Effector memory CD4-positive, alpha-beta T cell (primary cell): ENCODE results near the gene FADS1.

Source experiments
- DNase-seq, 3 donors: peaks; one replicate each; pipeline ENCODE4 v3.0.0-alpha.2; 2020
- H3K27ac ChIP-seq: 2 replicates; pipeline ENCODE4 v1.7.0; 2013; ENCODE audit warnings: mild to moderate bottlenecking, low read length, moderate library complexity; ENCODE audit not compliant: insufficient read depth, poor library complexity, severe bottlenecking
- H3K27me3 ChIP-seq: replicated peaks from 2 replicates; pipeline ENCODE4 v1.7.0; 2013; ENCODE audit warnings: mild to moderate bottlenecking, low read length; ENCODE audit not compliant: insufficient read depth, control insufficient read depth, poor library complexity, severe bottlenecking
- H3K36me3 ChIP-seq: 2 replicates; pipeline ENCODE4 v1.7.0; 2013; ENCODE audit warnings: mild to moderate bottlenecking, low read length, moderate library complexity; ENCODE audit not compliant: control insufficient read depth, insufficient read depth
- H3K4me1 ChIP-seq: 2 replicates; pipeline ENCODE4 v1.7.0; 2013; ENCODE audit warnings: low read length, mild to moderate bottlenecking; ENCODE audit not compliant: control insufficient read depth, insufficient read depth, poor library complexity, severe bottlenecking
- H3K4me3 ChIP-seq: 2 replicates; pipeline ENCODE4 v1.7.0; 2013; ENCODE audit warnings: low read length, low read depth, mild to moderate bottlenecking; ENCODE audit not compliant: insufficient read depth, poor library complexity, severe bottlenecking
- H3K9me3 ChIP-seq: 2 replicates; pipeline ENCODE4 v1.7.0; 2013; ENCODE audit warnings: mild to moderate bottlenecking, low read length, moderate library complexity; ENCODE audit not compliant: control insufficient read depth

FADS1 gene

DNA sequence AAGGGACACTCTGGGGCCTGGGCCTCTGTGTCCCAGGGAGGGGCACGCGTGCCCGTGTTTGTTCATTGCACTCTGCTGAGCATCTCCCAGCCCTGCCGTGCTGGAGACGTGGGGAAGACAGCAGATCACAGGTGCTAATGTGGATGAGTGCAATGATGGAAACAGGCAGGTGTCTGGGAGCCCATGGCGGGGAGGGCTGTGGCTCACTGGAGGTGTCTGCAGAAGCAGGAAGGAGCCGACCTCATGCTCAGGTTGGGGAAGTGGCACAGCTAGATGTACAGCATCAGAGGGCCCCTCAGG lies 32.3 kb downstream of the FADS1 start:
- no peak overlapping the region for H3K27ac ChIP-seq

DNA sequence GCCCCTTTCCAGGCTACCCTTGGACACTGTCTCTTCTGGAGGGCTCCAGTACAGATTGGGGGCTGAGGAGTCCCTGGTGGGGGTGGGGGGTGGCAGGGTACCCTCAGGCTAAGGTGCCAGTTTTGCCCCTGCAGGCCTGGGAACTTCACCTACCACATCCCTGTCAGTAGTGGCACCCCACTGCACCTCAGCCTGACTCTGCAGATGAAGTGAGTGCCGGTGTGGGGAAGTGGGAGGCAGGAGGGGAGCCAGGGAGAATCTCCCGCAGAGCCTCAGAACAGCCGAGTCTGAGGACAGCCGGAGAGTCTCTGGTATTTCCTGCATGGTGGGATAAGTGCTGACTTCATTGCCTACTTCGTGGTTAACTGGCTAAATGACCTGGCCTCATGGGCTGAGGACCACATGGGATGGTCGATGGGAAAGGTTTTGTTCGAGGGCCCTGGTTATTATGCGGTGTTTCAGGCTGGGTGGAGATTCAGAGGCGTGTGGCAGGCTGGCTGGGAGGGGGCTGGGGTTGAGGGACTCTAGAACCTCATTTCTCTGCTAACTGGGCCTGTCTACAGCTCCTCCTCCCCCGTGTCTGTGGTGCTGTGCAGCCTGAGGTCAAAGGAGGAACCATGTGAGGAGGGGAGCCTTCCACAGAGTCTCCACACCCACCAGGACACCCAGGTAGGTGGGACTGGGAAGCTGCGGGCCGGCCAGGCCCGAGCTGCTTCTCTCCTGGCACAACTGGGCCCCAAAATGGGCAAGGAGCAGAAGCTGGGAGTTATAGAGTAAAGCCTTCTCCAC lies 32.9 kb downstream of the FADS1 start:
- Histone ChIP-seq H3K9me3 (no peaks in the 10 kb centered on the region), H3K27ac (no peak overlapping the region), H3K4me1 (no peaks in the 10 kb centered on the region), H3K36me3 (peaks cover 43% of the 10 kb centered on the region), H3K27me3 (no peaks in the 10 kb centered on the region), H3K4me3 (no peak overlapping the region)
- DNase-seq, result no peak

More for the DNA sequence above, 32.3 kb downstream of the FADS1 start:
- Histone ChIP-seq H3K27me3 (no peaks in the 10 kb centered on the region), H3K4me1 (no peaks in the 10 kb centered on the region), H3K4me3 (no peak overlapping the region), H3K36me3 (peaks cover 47% of the 10 kb centered on the region), H3K9me3 (no peaks in the 10 kb centered on the region)
- DNase-seq, result no peak

DNA sequence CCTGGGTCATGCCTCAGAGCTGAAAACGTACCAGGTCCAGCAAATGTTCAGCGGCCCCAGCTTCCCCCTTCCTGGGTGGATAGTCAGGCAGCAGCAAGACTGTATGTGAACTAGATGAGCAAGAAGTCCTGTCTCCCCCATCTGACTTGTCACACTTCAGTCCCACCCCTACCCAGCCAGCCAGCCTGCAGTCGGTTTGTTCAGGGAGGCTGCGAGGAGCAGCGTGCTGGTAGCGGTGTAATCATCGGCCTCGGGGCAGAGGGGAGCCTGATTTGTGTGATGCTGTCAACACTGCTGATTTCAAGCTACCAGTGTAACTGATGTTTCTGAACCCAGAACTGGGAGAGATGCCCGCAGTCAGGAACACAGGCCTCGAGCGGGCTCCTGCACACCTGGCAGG lies 34.0 kb downstream of the FADS1 start:
- Histone ChIP-seq H3K36me3 (peaks cover 34% of the 10 kb centered on the region), H3K4me3 (no peak overlapping the region), H3K27me3 (no peaks in the 10 kb centered on the region), H3K27ac (no peak overlapping the region), H3K9me3 (no peaks in the 10 kb centered on the region), H3K4me1 (peaks cover 2% of the 10 kb centered on the region)
- DNase-seq, result no peak

DNA sequence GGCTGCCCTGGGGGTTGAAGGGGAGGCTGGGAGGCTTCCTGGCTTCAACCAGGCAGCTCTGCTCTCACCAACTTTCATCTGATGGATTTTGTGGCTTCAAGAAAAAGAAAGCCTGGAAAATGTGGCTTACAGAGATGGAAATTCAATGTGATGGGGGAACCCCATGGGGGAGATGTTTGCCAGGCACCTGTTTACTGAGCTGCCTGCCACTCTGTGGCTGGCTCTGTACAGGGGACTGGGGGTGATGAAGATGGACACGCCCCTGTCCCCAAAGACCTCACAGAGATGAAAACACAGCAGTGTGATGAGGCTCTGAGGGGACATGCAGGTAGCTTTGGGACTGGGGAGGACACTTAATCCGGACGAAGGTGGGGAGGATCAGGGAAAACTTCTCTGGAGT lies 34.5 kb downstream of the FADS1 start:
- Histone ChIP-seq H3K36me3 (peaks cover 28% of the 10 kb centered on the region), H3K9me3 (no peaks in the 10 kb centered on the region), H3K4me1 (peaks cover 7% of the 10 kb centered on the region), H3K27ac (no peak overlapping the region), H3K27me3 (no peaks in the 10 kb centered on the region), H3K4me3 (no peak overlapping the region)
- no peak for DNase-seq

DNA sequence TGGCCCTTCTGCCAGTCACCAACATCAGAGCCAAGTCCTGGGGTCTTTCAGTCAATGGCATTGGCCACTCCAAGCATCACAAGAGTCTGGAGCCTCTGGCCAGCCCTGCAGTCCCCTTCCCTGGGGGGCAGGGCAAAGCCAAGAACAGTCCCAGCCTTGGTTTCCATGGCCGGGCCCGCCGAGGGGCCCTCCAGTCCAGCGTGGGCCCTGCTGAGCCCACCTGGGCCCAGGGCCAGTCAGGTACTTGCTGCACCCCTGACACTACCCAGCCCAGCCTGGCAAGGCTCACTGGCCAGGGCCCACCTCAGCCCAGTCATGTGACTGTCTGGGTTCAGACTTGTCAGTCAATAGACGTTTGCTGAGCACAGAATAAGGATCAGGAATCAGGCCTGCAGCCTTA lies 35.2 kb downstream of the FADS1 start:
- Histone ChIP-seq H3K4me1 (peaks cover 13% of the 10 kb centered on the region), H3K9me3 (no peaks in the 10 kb centered on the region), H3K36me3 (peaks cover 21% of the 10 kb centered on the region), H3K27me3 (no peaks in the 10 kb centered on the region), H3K27ac (no peak overlapping the region), H3K4me3 (no peak overlapping the region)
- DNase-seq, result no peak

DNA sequence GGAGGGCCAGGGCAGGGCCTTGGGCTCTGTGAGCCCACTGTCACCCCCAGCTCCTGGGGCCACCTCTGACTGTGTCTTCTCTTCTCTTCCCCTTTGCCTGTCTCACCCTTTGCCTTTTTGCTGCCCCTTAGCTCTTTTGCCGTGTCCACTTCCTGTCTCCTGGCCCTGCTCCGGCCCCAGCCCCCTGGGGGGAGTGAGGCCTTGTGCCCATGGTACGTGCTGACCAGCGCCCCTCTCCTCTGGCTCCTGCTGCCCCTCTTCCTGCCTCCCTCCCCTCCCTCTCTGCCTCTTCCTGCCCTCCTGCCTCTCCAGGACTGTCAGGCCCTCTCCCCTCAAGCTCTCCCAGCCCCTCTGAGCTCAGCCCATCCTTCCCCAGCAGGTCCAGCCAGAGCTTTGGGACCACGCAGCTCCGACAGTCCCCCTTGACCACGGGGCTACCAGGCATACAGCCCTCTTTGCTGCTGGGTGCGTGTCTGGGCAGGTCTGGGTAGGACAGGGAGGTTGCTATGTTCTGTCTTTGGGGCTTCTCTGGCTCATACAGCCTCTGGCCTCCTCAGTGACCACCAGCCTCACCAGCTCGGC lies 36.1 kb downstream of the FADS1 start:
- Histone ChIP-seq H3K9me3 (no peaks in the 10 kb centered on the region), H3K27me3 (no peaks in the 10 kb centered on the region), H3K36me3 (peaks cover 12% of the 10 kb centered on the region), H3K4me1 (peaks cover 13% of the 10 kb centered on the region), H3K4me3 (no peak overlapping the region), H3K27ac (no peak overlapping the region)
- no peak for DNase-seq

DNA sequence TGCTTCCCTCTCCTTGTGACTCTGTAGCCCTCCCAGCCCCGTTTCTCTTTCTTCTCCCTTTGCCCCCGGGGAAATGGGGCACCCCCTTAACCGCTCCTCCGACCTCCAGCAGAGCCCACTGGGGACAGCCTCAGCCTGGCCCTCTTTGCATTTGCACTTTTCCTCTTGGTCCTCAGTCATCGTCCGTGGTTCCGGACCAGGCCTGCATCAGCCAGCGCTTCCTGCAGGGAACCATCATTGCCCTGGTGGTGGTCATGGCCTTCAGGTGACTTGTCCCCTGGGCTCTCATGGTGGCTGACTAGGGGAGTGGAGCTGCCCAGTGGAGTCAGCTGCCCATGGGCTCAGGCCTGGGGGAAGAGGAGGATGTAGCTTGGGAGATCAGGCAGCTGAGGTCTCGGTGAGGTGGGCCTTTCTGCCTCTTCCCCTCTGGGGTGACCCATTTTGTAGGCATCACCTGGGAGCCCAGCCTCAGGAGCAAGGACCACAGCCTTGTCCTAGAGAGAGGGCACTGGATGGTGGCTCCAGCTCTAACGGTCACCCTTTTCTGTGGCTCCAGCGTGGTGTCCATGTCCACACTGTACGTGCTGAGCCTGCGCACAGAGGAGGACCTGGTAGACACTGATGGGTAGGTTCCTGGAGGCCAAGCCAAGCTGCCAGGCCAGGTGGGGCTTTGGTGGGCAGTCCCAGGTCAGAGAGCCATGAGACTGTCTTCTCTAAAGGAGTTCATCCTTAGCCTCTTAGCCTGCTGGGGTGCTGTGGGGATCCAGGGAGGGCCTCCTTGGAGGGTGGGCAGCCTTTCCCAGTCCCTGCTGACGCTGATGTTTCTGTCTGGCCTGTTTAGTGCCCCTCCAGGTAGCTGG lies 36.9 kb downstream of the FADS1 start:
- Histone ChIP-seq H3K4me3 (no peak overlapping the region), H3K36me3 (peaks cover 7% of the 10 kb centered on the region), H3K27ac (no peak overlapping the region), H3K27me3 (no peaks in the 10 kb centered on the region), H3K4me1 (peaks cover 13% of the 10 kb centered on the region), H3K9me3 (no peaks in the 10 kb centered on the region)
- DNase-seq, result no peak

DNA sequence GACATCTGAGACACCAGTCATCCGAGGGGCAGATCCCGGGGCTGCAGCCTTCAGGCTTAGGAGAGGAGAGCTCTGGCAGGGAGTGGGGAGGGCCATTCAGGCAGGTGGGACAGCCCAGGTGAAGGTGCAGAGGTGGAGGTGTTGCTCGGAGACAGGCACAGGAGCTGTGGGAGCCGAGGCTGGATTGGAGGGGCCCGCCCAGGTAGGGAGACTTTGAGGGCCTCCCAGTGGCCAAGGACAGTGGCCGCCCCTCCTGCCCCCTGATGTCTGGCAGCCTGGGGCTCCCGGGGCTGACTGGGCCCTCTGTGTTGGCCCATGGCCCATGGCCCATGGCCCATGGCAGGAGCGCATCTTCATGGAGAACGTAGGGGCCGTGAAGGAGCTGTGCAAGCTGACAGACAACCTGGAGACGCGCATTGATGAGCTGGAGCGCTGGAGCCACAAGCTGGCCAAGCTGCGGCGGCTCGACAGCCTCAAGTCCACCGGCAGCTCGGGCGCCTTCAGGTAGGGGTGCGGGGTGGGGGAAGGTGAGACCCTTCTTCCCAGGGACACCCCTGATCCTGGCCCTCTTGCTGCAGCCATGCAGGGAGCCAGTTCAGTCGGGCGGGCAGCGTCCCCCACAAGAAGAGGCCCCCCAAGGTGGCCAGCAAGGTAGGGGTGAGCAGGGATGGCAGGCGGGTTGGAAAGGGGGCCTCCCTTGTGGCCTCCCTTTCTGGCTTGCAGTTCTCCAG lies 37.7 kb downstream of the FADS1 start:
- no peaks in the 10 kb centered on the region for H3K36me3 ChIP-seq
- no peaks in the 10 kb centered on the region for H3K27me3 ChIP-seq
- H3K27ac ChIP-seq, result no peak overlapping the region
- H3K4me1 ChIP-seq, result peaks cover 13% of the 10 kb centered on the region
- no peak for DNase-seq
- no peak overlapping the region for H3K4me3 ChIP-seq
- H3K9me3 ChIP-seq, result no peaks in the 10 kb centered on the region

DNA sequence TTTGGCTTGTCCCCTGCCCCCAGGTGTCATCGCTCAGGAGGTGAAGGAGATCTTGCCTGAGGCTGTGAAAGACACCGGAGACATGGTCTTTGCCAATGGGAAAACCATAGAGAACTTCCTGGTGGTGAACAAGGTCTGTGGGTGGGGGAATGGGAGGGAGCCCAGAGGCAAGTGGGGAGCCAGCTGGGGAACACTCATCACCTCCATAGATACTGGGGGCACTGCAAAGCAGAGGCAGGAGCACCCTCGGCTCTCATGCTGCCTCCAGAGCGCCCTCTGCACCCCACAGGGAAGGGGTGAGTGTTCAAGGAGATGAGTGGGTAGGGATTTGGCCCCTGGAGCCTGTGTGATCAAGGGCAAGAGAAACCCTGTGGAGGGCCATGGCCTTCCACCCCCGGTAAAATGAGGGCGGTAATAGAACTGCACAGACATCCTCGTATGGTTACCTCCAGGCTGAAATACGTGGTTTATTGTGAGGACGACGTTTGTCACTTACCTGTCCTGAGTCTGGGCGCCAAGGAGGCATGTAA lies 38.4 kb downstream of the FADS1 start:
- Histone ChIP-seq H3K9me3 (no peaks in the 10 kb centered on the region), H3K4me3 (no peak overlapping the region), H3K36me3 (no peaks in the 10 kb centered on the region), H3K27ac (no peak overlapping the region), H3K4me1 (peaks cover 13% of the 10 kb centered on the region), H3K27me3 (no peaks in the 10 kb centered on the region)
- no peak for DNase-seq
